SU-DHL-6 (cell line): Measurements from ENCODE around the gene PKP2.

Source experiments
- H2AFZ ChIP-seq: fragments of 200-600 bp; sonication (generic); 2 replicates; pipeline ENCODE4 v1.6.1; 2014; ENCODE audit warnings: low read depth, mild to moderate bottlenecking, moderate library complexity, mixed read lengths, antibody characterized with exemption, low read length; ENCODE audit not compliant: severe bottlenecking
- H3F3A ChIP-seq: fragments of 200-600 bp; shearing (Covaris generic); 2 replicates; pipeline ENCODE4 v1.6.0; 2016; ENCODE audit warnings: antibody characterized with exemption, mild to moderate bottlenecking; ENCODE audit not compliant: insufficient read depth
- H3K27ac ChIP-seq: fragments of 200-600 bp; sonication (generic); 2 replicates; pipeline ENCODE4 v1.5.1; 2016; ENCODE audit warnings: low read depth, mild to moderate bottlenecking, low read length, moderate library complexity, mixed read lengths
- H3K27me3 ChIP-seq: fragments of 200-600 bp; sonication (generic), shearing (Covaris generic); 2 replicates; pipeline ENCODE4 v1.6.0; 2014; ENCODE audit warnings: mild to moderate bottlenecking, low read length
- H3K36me3 ChIP-seq: fragments of 200-600 bp; sonication (generic); 2 replicates; pipeline ENCODE4 v1.6.1; 2014; ENCODE audit warnings: mild to moderate bottlenecking, low read length, mixed read lengths
- H3K4me2 ChIP-seq: fragments of 300-600, 200-600 bp; shearing (Covaris generic), sonication (generic); 2 replicates; pipeline ENCODE4 v1.6.0; 2014; ENCODE audit warnings: low read length, low read depth, mild to moderate bottlenecking; ENCODE audit not compliant: poor library complexity, severe bottlenecking
- H3K4me3 ChIP-seq: fragments of 200-600 bp; sonication (generic); 2 replicates; pipeline ENCODE4 v1.5.1; 2014; ENCODE audit warnings: antibody characterized with exemption, low read length, mild to moderate bottlenecking, mixed read lengths; ENCODE audit not compliant: insufficient read depth, poor library complexity, severe bottlenecking
- H3K79me2 ChIP-seq: fragments of 200-600 bp; sonication (generic); 2 replicates; pipeline ENCODE4 v1.6.1; 2014; ENCODE audit warnings: mild to moderate bottlenecking, low read length, moderate library complexity; ENCODE audit not compliant: insufficient read depth
- H3K9ac ChIP-seq: fragments of 200-600 bp; sonication (generic); 2 replicates; pipeline ENCODE4 v1.7.0; 2014; ENCODE audit warnings: mild to moderate bottlenecking, low read length
- H3K9me2 ChIP-seq: fragments of 200-600 bp; sonication (generic); replicated peaks from 2 replicates; pipeline ENCODE4 v1.6.1; 2014; ENCODE audit warnings: low read length; ENCODE audit not compliant: insufficient read depth
- H3K9me3 ChIP-seq: fragments of 200-600 bp; sonication (generic); 2 replicates; pipeline ENCODE4 v1.6.1; 2014; ENCODE audit warnings: low read length, mixed read lengths; ENCODE audit not compliant: insufficient read depth
- H4K20me1 ChIP-seq: fragments of 200-600 bp; sonication (generic); 2 replicates; pipeline ENCODE4 v1.6.1; 2014; ENCODE audit warnings: low read depth, mild to moderate bottlenecking, antibody characterized with exemption, low read length, moderate library complexity, mixed read lengths
- CTCF ChIP-seq: fragments of 200-600 bp; sonication (generic); IDR thresholded peaks from one replicate; pipeline ENCODE4 v1.5.1; 2017; ENCODE audit warnings: antibody characterized with exemption, mild to moderate bottlenecking, low read length, moderate library complexity; ENCODE audit not compliant: insufficient read depth, poor library complexity, severe bottlenecking
- EZH2phosphoT487 ChIP-seq: fragments of 200-600 bp; sonication (generic), shearing (Covaris generic); conservative IDR thresholded peaks from 2 replicates; pipeline ENCODE4 v1.6.1; 2018; ENCODE audit warnings: mild to moderate bottlenecking, antibody characterized with exemption, low read length, moderate library complexity, mixed read lengths

PKP2 gene

GRCh38 chr12:32789446-32789845 lies 107.1 kb downstream of the PKP2 start:
- Histone ChIP-seq H3K9me3 (no peaks in the 10 kb centered on the region), H3K9me2 (no peaks in the 10 kb centered on the region), H4K20me1 (no peaks in the 10 kb centered on the region), H3F3A (no peaks in the 10 kb centered on the region), H3K27ac (no peak overlapping the region), H3K4me3 (no peak overlapping the region), H3K79me2 (no peaks in the 10 kb centered on the region), H3K36me3 (no peaks in the 10 kb centered on the region), H3K4me2 (no peak overlapping the region), H2AFZ (no peak overlapping the region), H3K27me3 (no peaks in the 10 kb centered on the region), H3K9ac (no peak overlapping the region)
- TF ChIP-seq EZH2phosphoT487 (no peak), CTCF (no peak)

GRCh38 chr12:32788405-32788804 lies 108.2 kb downstream of the PKP2 start:
- Histone ChIP-seq H3K27me3 (no peaks in the 10 kb centered on the region), H3K36me3 (no peaks in the 10 kb centered on the region)

GRCh38 chr12:32785557-32785956 lies 111.0 kb downstream of the PKP2 start:
- no peak overlapping the region for H3K4me2 ChIP-seq
- no peak overlapping the region for H2AFZ ChIP-seq
- H3K9me3 ChIP-seq: no peaks in the 10 kb centered on the region
- H3K9me2 ChIP-seq: no peaks in the 10 kb centered on the region
- no peaks in the 10 kb centered on the region for H3F3A ChIP-seq
- no peak overlapping the region for H3K4me3 ChIP-seq
- no peak overlapping the region for H3K9ac ChIP-seq
- TF ChIP-seq EZH2phosphoT487 (no peak), CTCF (no peak)
- H3K36me3 ChIP-seq: no peaks in the 10 kb centered on the region
- 0 out of 2 replicates have a peak, but pooled peaks cover 6% of the 10 kb centered on the region for H3K27me3 ChIP-seq
- no peak overlapping the region for H3K27ac ChIP-seq
- no peaks in the 10 kb centered on the region for H4K20me1 ChIP-seq
- H3K79me2 ChIP-seq: no peaks in the 10 kb centered on the region

More at GRCh38 chr12:32788405-32788804, 108.2 kb downstream of the PKP2 start:
- Histone ChIP-seq H3K27ac (no peak overlapping the region), H4K20me1 (no peaks in the 10 kb centered on the region), H3K4me3 (no peak overlapping the region), H3F3A (no peaks in the 10 kb centered on the region), H3K9me3 (no peaks in the 10 kb centered on the region), H3K79me2 (no peaks in the 10 kb centered on the region), H2AFZ (no peak overlapping the region), H3K4me2 (no peak overlapping the region), H3K9ac (no peak overlapping the region), H3K9me2 (no peaks in the 10 kb centered on the region)
- TF ChIP-seq CTCF: no peak
